Measurements from ENCODE around the gene SMC6.

The SMC6 gene

DNA sequence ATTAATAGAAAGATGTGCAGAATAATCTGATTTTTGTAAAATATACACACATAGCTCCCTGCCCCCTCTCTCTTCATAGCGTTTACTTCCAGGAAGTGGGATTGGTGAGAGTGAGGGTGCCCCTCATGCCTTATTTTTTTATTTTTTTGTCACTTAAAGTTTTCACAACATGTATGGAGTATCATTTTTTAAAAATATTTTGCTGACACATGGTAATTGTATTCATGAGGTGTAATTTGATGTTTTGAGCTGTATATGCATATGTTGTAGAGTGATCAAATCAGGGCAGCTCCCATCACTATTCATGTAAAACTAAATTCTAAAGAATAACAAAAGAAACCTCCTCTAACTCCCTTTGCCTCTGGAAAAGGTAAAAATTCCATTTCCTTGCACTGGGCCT lies 138.5 kb downstream of the SMC6 start:
- DNase-seq, result no peak

DNA sequence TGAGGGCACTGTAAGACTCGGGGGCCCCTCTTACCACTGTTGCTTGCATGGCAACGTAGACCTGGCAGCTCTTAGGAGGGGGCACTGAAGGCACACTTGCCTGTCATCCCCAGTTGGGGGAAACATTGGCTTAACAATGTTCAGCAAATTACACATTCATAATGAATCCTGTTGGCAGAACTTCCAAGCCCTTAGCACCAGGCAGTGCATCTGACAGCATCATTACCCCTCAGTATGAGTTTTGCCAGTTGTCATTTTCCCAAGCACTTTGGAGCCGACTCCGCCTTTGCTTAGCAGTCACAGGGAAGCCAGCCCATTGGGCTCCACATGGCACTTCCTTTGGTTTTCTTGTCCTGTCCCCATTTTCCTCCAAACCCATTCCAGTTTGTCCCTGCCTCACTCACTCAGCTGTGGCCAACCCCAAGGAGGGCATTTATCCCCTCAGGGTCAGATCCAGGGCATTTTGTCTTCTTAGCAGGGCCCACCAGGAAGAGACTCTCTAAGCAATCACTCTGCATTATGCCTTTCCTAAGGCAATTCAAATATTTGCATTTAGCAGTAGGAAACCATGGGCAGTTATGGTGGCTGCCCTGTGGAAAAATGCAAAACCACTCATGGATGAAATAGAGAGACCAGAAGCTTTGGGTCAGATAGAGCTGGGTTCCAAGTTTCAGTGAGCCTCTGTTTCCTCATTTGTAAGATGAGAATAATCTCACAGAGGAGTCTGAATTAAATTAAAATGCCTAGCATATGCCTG lies 139.3 kb downstream of the SMC6 start:
- DNase-seq, result no peak

Measured in activated effector memory CD4-positive, alpha-beta T cell treated with Interleukin-2 at 50 U/mL for 16 hours (primary cell).